Loucy (cell line): ENCODE data around the gene LIM2.
"Not testable (repeated sequence)": the region's sequence is repeated elsewhere in the genome, so short reads cannot be mapped to it uniquely, and the experiment has no call there.

Experiments used
- H2AFZ ChIP-seq: fragments of 200-600 bp; sonication (generic); 2 replicates; pipeline ENCODE4 v1.6.0; 2016; ENCODE audit warnings: antibody characterized with exemption, mild to moderate bottlenecking, low read length, moderate library complexity
- H3F3A ChIP-seq: fragments of 200-600 bp; 2 replicates; pipeline ENCODE4 v1.6.0; 2016; ENCODE audit warnings: antibody characterized with exemption, low read depth, mild to moderate bottlenecking
- H3K27me3 ChIP-seq: fragments of 200-600 bp; sonication (generic); 2 replicates; pipeline ENCODE4 v1.6.1; 2014; ENCODE audit warnings: low read length, mild to moderate bottlenecking; ENCODE audit not compliant: insufficient read depth, poor library complexity, severe bottlenecking
- H3K36me3 ChIP-seq: fragments of 200-600 bp; sonication (generic); 2 replicates; pipeline ENCODE4 v1.6.1; 2016; ENCODE audit warnings: low read length; ENCODE audit not compliant: insufficient read depth
- H3K4me1 ChIP-seq: fragments of 200-600 bp; sonication (generic); 2 replicates; pipeline ENCODE4 v1.5.1; 2014; ENCODE audit warnings: low read length, mild to moderate bottlenecking; ENCODE audit not compliant: insufficient read depth, poor library complexity, severe bottlenecking
- H3K4me2 ChIP-seq: fragments of 200-600 bp; sonication (generic); 2 replicates; pipeline ENCODE4 v1.6.0; 2014; ENCODE audit warnings: antibody characterized with exemption, low read length, low read depth, mild to moderate bottlenecking; ENCODE audit not compliant: poor library complexity, severe bottlenecking
- H3K4me3 ChIP-seq: fragments of 200-600 bp; sonication (generic); 2 replicates; pipeline ENCODE4 v1.5.1; 2014; ENCODE audit warnings: low read length, mild to moderate bottlenecking, mixed read lengths; ENCODE audit not compliant: poor library complexity, severe bottlenecking
- H3K79me2 ChIP-seq: fragments of 200-600 bp; sonication (generic); 2 replicates; pipeline ENCODE4 v1.6.1; 2014; ENCODE audit warnings: low read length; ENCODE audit not compliant: insufficient read depth
- H3K9ac ChIP-seq: fragments of 200-600 bp; sonication (generic); 2 replicates; pipeline ENCODE4 v1.6.0; 2014; ENCODE audit warnings: mild to moderate bottlenecking, low read depth, low read length, moderate library complexity; ENCODE audit not compliant: poor library complexity, severe bottlenecking
- H3K9me2 ChIP-seq: fragments of 200-600 bp; sonication (generic); replicated peaks from 2 replicates; pipeline ENCODE4 v1.6.1; 2016; ENCODE audit warnings: low read depth, low read length, mixed read lengths
- H3K9me3 ChIP-seq: fragments of 200-600 bp; sonication (generic); 2 replicates; pipeline ENCODE4 v1.6.1; 2014; ENCODE audit warnings: mild to moderate bottlenecking, antibody characterized with exemption, low read length, low read depth; ENCODE audit not compliant: insufficient read depth
- H4K20me1 ChIP-seq: fragments of 200-600 bp; sonication (generic); 2 replicates; pipeline ENCODE4 v1.6.0; 2014; ENCODE audit warnings: antibody characterized with exemption, low read length, mild to moderate bottlenecking; ENCODE audit not compliant: insufficient read depth, poor library complexity, severe bottlenecking
- EZH2phosphoT487 ChIP-seq: fragments of 200-600 bp; IDR thresholded peaks from 2 replicates; pipeline ENCODE4 v1.6.1; 2018; ENCODE audit warnings: antibody characterized with exemption, mild to moderate bottlenecking, moderate library complexity, borderline replicate concordance
- TF ChIP-seq, protein P1 (sequence below): fragments of 200-600 bp; sonication (generic); conservative IDR thresholded peaks from 2 replicates; pipeline ENCODE4 v1.5.1; 2014; ENCODE audit warnings: mild to moderate bottlenecking, antibody characterized with exemption, low read length

LIM2 gene

DNA sequence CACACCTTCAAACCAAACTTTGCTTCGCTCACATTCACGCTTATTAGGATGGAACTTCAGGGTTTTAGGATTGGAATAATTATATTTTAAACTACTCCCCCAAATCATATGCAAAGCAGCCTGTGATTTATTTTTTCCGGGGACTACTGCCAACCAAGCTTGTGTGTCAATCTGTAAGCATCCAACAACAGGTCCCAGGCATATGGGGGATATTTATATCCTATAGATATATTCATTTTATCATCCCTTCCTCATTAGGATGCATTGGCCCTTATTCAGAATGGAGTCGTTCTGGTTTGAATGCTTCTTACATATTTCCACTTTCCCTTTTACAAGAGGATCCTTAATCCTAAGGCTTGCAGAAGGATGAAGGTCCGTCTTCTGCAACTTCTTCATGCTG is 11.5 kb upstream of the LIM2 start:
- H3F3A ChIP-seq = 0 out of 2 replicates have a peak, but pooled peaks cover 4% of the 10 kb centered on the region
- H3K9me2 ChIP-seq = no peaks in the 10 kb centered on the region
- H3K9me3 ChIP-seq = peaks cover 8% of the 10 kb centered on the region; the same call in 1 of the 2 replicates
- H4K20me1 ChIP-seq = no peaks in the 10 kb centered on the region
- no peak overlapping the region for H3K4me2 ChIP-seq
- TF ChIP-seq, protein P1, sequence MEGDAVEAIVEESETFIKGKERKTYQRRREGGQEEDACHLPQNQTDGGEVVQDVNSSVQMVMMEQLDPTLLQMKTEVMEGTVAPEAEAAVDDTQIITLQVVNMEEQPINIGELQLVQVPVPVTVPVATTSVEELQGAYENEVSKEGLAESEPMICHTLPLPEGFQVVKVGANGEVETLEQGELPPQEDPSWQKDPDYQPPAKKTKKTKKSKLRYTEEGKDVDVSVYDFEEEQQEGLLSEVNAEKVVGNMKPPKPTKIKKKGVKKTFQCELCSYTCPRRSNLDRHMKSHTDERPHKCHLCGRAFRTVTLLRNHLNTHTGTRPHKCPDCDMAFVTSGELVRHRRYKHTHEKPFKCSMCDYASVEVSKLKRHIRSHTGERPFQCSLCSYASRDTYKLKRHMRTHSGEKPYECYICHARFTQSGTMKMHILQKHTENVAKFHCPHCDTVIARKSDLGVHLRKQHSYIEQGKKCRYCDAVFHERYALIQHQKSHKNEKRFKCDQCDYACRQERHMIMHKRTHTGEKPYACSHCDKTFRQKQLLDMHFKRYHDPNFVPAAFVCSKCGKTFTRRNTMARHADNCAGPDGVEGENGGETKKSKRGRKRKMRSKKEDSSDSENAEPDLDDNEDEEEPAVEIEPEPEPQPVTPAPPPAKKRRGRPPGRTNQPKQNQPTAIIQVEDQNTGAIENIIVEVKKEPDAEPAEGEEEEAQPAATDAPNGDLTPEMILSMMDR = no peak
- no peak for TF ChIP-seq EZH2phosphoT487
- peaks cover 12% of the 10 kb centered on the region for H3K79me2 ChIP-seq
- peaks cover 35% of the 10 kb centered on the region for H3K4me1 ChIP-seq
- no peak overlapping the region for H3K4me3 ChIP-seq
- no peak overlapping the region for H3K9ac ChIP-seq
- H3K27me3 ChIP-seq = no peaks in the 10 kb centered on the region
- no peaks in the 10 kb centered on the region for H3K36me3 ChIP-seq
- no peak overlapping the region for H2AFZ ChIP-seq

DNA sequence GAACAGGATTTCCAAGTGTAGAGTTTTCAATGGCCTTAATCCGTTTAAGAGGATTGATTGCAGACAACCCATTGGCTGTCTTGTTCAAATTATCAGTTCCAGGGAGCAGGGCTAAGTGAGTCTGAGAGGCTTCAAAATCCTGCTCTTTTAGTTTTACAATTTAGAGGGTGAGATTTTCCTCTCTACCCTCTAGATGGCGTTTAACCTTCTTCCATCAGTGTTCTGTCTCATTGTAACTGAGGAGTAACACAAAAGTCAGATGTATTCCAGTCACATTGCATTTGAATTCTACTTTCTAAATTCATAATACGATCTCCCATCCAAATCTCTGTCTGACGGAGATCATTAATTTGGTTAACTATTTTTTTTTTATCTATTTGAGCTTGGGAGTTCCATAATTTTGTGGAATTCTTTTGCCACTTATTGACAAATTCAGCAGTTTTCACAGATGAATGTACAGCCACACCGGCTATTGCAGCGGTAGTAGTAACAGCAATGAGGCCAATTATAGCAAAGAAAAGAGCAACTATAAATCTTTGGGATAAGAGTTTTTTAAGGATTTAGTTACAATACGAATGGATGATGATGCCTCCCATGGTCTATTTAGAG is 10.4 kb upstream of the LIM2 start:
- H3K4me1 ChIP-seq = peaks cover 40% of the 10 kb centered on the region
- peak overlapping the region; percentile 11 for H3K9ac ChIP-seq
- H3K9me3 ChIP-seq = peaks cover 6% of the 10 kb centered on the region; the same call in 1 of the 2 replicates
- H3K9me2 ChIP-seq = no peaks in the 10 kb centered on the region
- H3K36me3 ChIP-seq = no peaks in the 10 kb centered on the region
- no peak for TF ChIP-seq EZH2phosphoT487
- TF ChIP-seq, protein P1 = peak; percentile 68
- no peaks in the 10 kb centered on the region for H4K20me1 ChIP-seq
- peaks cover 12% of the 10 kb centered on the region for H3K79me2 ChIP-seq
- no peak overlapping the region for H3K4me3 ChIP-seq
- no peak overlapping the region for H3K4me2 ChIP-seq
- H3F3A ChIP-seq = 0 out of 2 replicates have a peak, but pooled peaks cover 4% of the 10 kb centered on the region
- no peaks in the 10 kb centered on the region for H3K27me3 ChIP-seq
- no peak overlapping the region for H2AFZ ChIP-seq

DNA sequence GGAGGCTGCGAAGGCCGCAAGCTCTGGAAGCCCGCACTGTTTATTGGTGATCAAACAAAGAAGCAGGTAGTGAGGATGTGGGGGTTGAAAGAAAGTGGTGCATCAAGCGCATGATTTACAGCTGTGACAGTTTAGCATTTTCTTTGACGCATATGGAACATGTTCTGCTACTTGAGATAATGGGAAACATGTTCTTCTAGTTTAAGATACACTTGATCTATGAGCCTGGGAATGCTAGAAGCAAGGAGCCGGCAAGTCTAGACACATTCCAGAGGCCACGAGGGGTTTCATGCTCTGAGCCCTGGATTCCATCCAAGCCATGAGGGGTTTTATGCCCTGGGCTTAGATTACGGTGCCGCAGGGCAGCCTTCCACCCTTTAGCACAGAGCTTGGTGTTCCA is 9.7 kb upstream of the LIM2 start:
- H3F3A ChIP-seq, H4K20me1 ChIP-seq, H3K9me2 ChIP-seq, H3K9ac ChIP-seq, H3K36me3 ChIP-seq, H3K4me2 ChIP-seq, H3K9me3 ChIP-seq, H3K27me3 ChIP-seq, H3K4me3 ChIP-seq, H2AFZ ChIP-seq: not testable (repeated sequence)
- H3K79me2 ChIP-seq = peaks cover 12% of the 10 kb centered on the region
- peaks cover 40% of the 10 kb centered on the region for H3K4me1 ChIP-seq

DNA sequence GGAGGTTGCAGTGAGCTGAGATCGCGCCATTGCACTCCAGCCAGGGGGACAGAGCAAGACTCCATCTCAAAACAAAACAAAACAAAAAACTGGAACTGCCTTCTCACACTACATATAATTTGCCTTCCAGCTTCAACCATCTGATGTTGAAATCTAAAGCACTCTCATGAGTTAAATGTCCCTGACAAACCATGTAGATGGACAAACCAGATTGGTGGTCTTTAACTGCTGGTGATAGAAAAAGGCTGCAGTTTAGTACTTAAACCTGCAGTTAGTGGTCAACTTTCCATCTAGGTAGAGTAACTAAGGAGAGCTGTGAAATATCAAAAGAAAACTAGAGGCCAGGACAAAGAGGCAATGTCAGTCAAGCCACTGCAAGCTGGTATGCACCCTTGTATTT is 8.4 kb upstream of the LIM2 start:
- no peak overlapping the region for H3K4me3 ChIP-seq
- peak overlapping the region; percentile 11 for H3K9ac ChIP-seq
- H4K20me1 ChIP-seq = no peaks in the 10 kb centered on the region
- H3K9me2 ChIP-seq = no peaks in the 10 kb centered on the region
- peaks cover 12% of the 10 kb centered on the region for H3K79me2 ChIP-seq
- no peaks in the 10 kb centered on the region for H3K36me3 ChIP-seq
- 0 out of 2 replicates have a peak, but pooled peaks cover 4% of the 10 kb centered on the region for H3F3A ChIP-seq
- H3K9me3 ChIP-seq = no peaks in the 10 kb centered on the region
- no peaks in the 10 kb centered on the region for H3K27me3 ChIP-seq
- H3K4me2 ChIP-seq = peak overlapping the region; percentile 8
- no peak overlapping the region for H2AFZ ChIP-seq
- peaks cover 40% of the 10 kb centered on the region for H3K4me1 ChIP-seq
- TF ChIP-seq EZH2phosphoT487 = no peak
- TF ChIP-seq, protein P1 = no peak
